PC-9 (cell line): ENCODE data around the gene DNAH14. TPM values are rescaled to one million over a fixed set of nuclear protein-coding genes. Genes with fewer than 3 reads are reported as not detected.

Experiments used
- BruUV-seq: library from RNA; stranded (reverse); fragments of 400-500 nt; replicated peaks from 2 replicates; lab custom pipeline; 2021; lab: Mats Ljungman, UMichigan
- CTCF ChIA-PET: fragments of 300-600 bp; sonication (Branson Sonifier 250); formaldehyde crosslinking; loops from one replicate; lab custom pipeline; 2022; ENCODE audit warnings: antibody characterized with exemption; lab: Charles Lee
- POLR2A ChIA-PET: fragments of 300-600 bp; sonication (Branson Sonifier 250); formaldehyde crosslinking; loops from one replicate; lab custom pipeline; 2022; ENCODE audit warnings: antibody characterized with exemption; ENCODE audit not compliant: unreplicated experiment; lab: Charles Lee
- DNase-seq, 2 experiments: peaks; one replicate each; pipeline versions ENCODE4 v3.0.0 to v3.0.0-alpha.2; 2015 to 2022; ENCODE audit warnings: mixed read lengths in 1 of 2
- H2AFZ ChIP-seq: fragments of 200-600 bp; sonication (generic); 2 replicates; pipeline ENCODE4 v1.8.1; 2017; ENCODE audit warnings: antibody characterized with exemption
- H3F3A ChIP-seq: fragments of 200-600 bp; sonication (generic); 2 replicates; pipeline ENCODE4 v1.8.1; 2017; ENCODE audit warnings: antibody characterized with exemption, mild to moderate bottlenecking, low read depth; ENCODE audit not compliant: insufficient read depth
- H3K27ac ChIP-seq: fragments of 200-600 bp; sonication (generic); 2 replicates; pipeline ENCODE4 v1.6.1; 2016; ENCODE audit warnings: mixed run types
- H3K27me3 ChIP-seq: fragments of 200-600 bp; sonication (generic); 2 replicates; pipeline ENCODE4 v1.6.1; 2016; ENCODE audit warnings: low read depth, mixed run types; ENCODE audit not compliant: insufficient read depth
- H3K36me3 ChIP-seq: fragments of 200-600 bp; sonication (generic); 2 replicates; pipeline ENCODE4 v1.6.1; 2016; ENCODE audit warnings: low read depth, mixed run types
- H3K4me1 ChIP-seq: fragments of 200-600 bp; sonication (generic); replicated peaks from 2 replicates; pipeline ENCODE4 v1.6.1; 2016; ENCODE audit warnings: mixed run types; ENCODE audit not compliant: insufficient read depth
- H3K4me2 ChIP-seq: fragments of 200-600 bp; sonication (generic); 2 replicates; pipeline ENCODE4 v1.6.1; 2017; ENCODE audit warnings: mixed run types
- H3K4me3 ChIP-seq: fragments of 200-600 bp; sonication (generic); 2 replicates; pipeline ENCODE4 v1.6.1; 2016; ENCODE audit warnings: mixed run types
- H3K79me2 ChIP-seq: fragments of 200-600 bp; sonication (generic); 2 replicates; pipeline ENCODE4 v1.6.1; 2017; ENCODE audit warnings: low read depth, mixed run types
- H3K9me2 ChIP-seq: fragments of 200-600 bp; sonication (generic); 2 replicates; pipeline ENCODE4 v1.8.1; 2017; ENCODE audit warnings: mild to moderate bottlenecking; ENCODE audit not compliant: insufficient read depth
- H3K9me3 ChIP-seq: fragments of 200-600 bp; sonication (generic); 2 replicates; pipeline ENCODE4 v1.8.1; 2016; ENCODE audit warnings: low read depth; ENCODE audit not compliant: insufficient read depth
- H4K20me1 ChIP-seq: fragments of 200-600 bp; sonication (generic); 2 replicates; pipeline ENCODE4 v1.8.1; 2017; ENCODE audit not compliant: insufficient read depth
- EZH2 ChIP-seq: fragments of 200-600 bp; sonication (generic); IDR thresholded peaks from 2 replicates; pipeline ENCODE4 v1.8.0; 2017; ENCODE audit warnings: antibody characterized with exemption, low read depth
- intact Hi-C: fragments of 100-400 bp; cut with micrococcal nuclease; formaldehyde crosslinking; loops from one replicate; pipeline ENCODE4 v1.10.0; 2022; ENCODE audit not compliant: unreplicated experiment
- total RNA-seq: library from RNA; stranded (reverse); gene quantifications from 2 replicates; pipeline ENCODE4 v1.2.3, GENCODE V29; 2021
- TF ChIP-seq, protein P1 (sequence below): fragments of 200-600 bp; sonication (generic); conservative IDR thresholded peaks from 2 replicates; pipeline ENCODE4 v1.6.1; 2017; ENCODE audit warnings: mixed run types, antibody characterized with exemption, mild to moderate bottlenecking, moderate library complexity

The DNAH14 gene
- total RNA-seq, 1 experiment from 2014 or later, result 48.8 TPM

DNA sequence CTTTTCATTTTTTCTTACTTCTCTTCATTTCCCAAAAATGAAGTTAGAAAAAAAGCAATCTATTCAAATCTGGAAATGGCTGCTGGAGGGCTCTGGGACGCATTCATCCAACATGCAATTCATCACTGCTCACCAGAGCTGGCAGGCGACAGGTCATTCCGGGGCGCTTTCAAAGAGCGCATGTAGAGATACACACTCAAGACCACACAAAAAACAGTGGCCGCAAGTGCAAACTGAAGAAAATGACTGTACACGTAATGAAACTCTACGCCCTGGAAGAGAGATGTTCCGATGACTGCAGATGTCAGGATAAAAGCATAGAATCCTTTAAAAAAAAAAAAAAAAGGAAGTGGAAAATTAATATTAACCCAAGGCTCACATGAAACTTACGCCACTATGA lies 482.8 kb downstream of the DNAH14 start:
- no peak overlapping the region for H2AFZ ChIP-seq
- no peak overlapping the region for H3K4me2 ChIP-seq
- no peaks in the 10 kb centered on the region for H3K4me1 ChIP-seq
- intact Hi-C loops, result loop anchor here (10.0 kb wide), 1 partner anchor 572 kb away; no protein-coding TSS in a partner anchor
- H3K9me3 ChIP-seq, result no peaks in the 10 kb centered on the region
- peaks cover 61% of the 10 kb centered on the region for H3K36me3 ChIP-seq
- no peaks in the 10 kb centered on the region for H3K9me2 ChIP-seq
- H3K27ac ChIP-seq, result no peak overlapping the region
- no peak overlapping the region for H3K4me3 ChIP-seq
- BruUV-seq, result no TSS peak
- CTCF ChIA-PET, result no interaction called here
- DNase-seq, result no peak
- TF ChIP-seq, protein P1, sequence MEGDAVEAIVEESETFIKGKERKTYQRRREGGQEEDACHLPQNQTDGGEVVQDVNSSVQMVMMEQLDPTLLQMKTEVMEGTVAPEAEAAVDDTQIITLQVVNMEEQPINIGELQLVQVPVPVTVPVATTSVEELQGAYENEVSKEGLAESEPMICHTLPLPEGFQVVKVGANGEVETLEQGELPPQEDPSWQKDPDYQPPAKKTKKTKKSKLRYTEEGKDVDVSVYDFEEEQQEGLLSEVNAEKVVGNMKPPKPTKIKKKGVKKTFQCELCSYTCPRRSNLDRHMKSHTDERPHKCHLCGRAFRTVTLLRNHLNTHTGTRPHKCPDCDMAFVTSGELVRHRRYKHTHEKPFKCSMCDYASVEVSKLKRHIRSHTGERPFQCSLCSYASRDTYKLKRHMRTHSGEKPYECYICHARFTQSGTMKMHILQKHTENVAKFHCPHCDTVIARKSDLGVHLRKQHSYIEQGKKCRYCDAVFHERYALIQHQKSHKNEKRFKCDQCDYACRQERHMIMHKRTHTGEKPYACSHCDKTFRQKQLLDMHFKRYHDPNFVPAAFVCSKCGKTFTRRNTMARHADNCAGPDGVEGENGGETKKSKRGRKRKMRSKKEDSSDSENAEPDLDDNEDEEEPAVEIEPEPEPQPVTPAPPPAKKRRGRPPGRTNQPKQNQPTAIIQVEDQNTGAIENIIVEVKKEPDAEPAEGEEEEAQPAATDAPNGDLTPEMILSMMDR, result no peak
- TF ChIP-seq EZH2, result no peak
- peaks cover 22% of the 10 kb centered on the region for H4K20me1 ChIP-seq
- H3F3A ChIP-seq, result peaks cover 40% of the 10 kb centered on the region
- H3K27me3 ChIP-seq, result no peaks in the 10 kb centered on the region
- POLR2A ChIA-PET, result no interaction called here
- peaks cover 70% of the 10 kb centered on the region for H3K79me2 ChIP-seq

DNA sequence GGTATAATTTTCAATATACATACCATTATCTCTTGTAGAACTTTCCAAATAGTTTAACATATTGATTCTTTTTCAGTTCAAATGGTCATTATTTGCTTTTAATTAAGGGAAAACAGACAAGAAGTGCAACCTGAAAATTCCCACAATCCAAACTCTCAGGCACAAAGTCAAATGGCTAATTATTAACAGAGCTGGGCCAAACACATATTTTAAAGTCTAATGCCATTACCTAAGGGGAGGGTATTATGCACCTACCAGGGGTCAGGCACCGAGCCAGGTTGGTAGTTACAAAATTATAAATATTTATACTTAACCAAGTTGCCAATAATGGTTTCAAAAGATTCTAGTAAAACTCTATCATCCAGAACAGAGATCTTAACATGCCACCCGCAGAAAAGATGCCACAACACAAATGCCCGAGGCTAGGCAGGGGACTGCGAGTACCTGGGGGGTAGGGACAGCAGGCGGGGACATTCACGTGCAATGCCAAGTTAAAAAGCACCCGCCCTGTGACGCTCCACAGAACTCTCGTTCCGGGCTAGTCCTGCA lies 483.4 kb downstream of the DNAH14 start:
- CTCF ChIA-PET, result no interaction called here

DNA sequence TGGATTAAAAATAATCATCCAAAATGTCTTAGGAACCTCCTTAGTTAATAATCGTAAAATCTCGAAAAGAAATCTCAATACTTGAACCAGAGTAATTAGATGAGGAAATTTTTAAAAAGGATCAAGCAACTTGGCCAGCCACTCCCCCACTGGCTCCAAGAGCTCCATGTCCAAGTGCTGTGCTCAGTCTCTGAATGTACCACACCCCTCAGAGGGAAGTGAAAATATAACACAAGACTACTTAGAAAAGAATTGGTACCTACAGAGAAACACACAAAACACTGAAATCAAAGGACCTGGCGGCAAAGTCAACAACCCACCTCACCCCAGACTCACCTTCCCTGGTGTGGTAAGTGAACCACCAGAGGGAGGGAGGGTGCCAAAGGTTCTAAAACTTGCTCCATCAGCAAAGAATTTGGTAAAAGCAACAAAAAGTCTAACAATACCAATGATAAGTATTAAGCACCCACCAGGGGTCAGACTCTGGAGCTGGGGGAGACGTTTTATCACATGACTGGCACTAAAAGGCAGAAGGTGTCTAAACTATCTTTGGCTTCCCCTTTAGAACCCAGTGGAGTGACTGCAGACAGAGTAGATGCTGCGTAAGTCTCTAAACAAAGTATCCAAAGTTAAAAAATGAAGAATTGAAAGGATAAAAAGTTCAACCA lies 484.4 kb downstream of the DNAH14 start:
- 0 out of 2 replicates have a peak, but pooled peaks cover 7% of the 10 kb centered on the region for H3K4me1 ChIP-seq
- H3K4me3 ChIP-seq, result no peak overlapping the region
- H3K4me2 ChIP-seq, result no peak overlapping the region
- H3K79me2 ChIP-seq, result peaks cover 72% of the 10 kb centered on the region
- no peak overlapping the region for H2AFZ ChIP-seq
- BruUV-seq, result no TSS peak
- intact Hi-C loops, result loop anchor here (10.0 kb wide), 1 partner anchor 571 kb away; no protein-coding TSS in a partner anchor
- TF ChIP-seq, protein P1, result no peak
- no peak for TF ChIP-seq EZH2
- H4K20me1 ChIP-seq, result peaks cover 18% of the 10 kb centered on the region
- no peaks in the 10 kb centered on the region for H3K9me3 ChIP-seq
- no peaks in the 10 kb centered on the region for H3K27me3 ChIP-seq
- H3K36me3 ChIP-seq, result peaks cover 61% of the 10 kb centered on the region
- no peak for DNase-seq
- POLR2A ChIA-PET, result interaction anchor here (0.6 kb wide), 1 partner anchor 8 kb away, joined by 4 read pairs; no protein-coding TSS in a partner anchor
- no peaks in the 10 kb centered on the region for H3K9me2 ChIP-seq
- peaks cover 47% of the 10 kb centered on the region for H3F3A ChIP-seq
- CTCF ChIA-PET, result no interaction called here
- no peak overlapping the region for H3K27ac ChIP-seq

More for the DNA sequence above, 483.4 kb downstream of the DNAH14 start:
- H3K79me2 ChIP-seq, result peaks cover 70% of the 10 kb centered on the region
- TF ChIP-seq, protein P1, result no peak
- TF ChIP-seq EZH2, result no peak
- H3K36me3 ChIP-seq, result peaks cover 61% of the 10 kb centered on the region
- no peak overlapping the region for H3K27ac ChIP-seq
- no peak for DNase-seq
- H3K4me1 ChIP-seq, result 0 out of 2 replicates have a peak, but pooled peaks cover 1% of the 10 kb centered on the region
- H4K20me1 ChIP-seq, result peaks cover 21% of the 10 kb centered on the region
- no TSS peak for BruUV-seq
- no peak overlapping the region for H2AFZ ChIP-seq
- H3K9me3 ChIP-seq, result no peaks in the 10 kb centered on the region
- no peak overlapping the region for H3K4me2 ChIP-seq
- H3K27me3 ChIP-seq, result no peaks in the 10 kb centered on the region
- intact Hi-C loops, result loop anchor here (10.0 kb wide), 1 partner anchor 572 kb away; no protein-coding TSS in a partner anchor
- POLR2A ChIA-PET, result no interaction called here
- H3F3A ChIP-seq, result peaks cover 46% of the 10 kb centered on the region
- H3K9me2 ChIP-seq, result no peaks in the 10 kb centered on the region
- no peak overlapping the region for H3K4me3 ChIP-seq
